ENCODE measurements around the gene ARL15.

GRCh38 chr5:53965459-53965858, 344.9 kb downstream of the ARL15 start:
- TF ChIP-seq CTCF (IDR thresholded peaks at IDR 0.05): no peak
- TF ChIP-seq EP300 (IDR thresholded peaks at IDR 0.05): no peak
- TF ChIP-seq POLR2A (IDR thresholded peaks at IDR 0.05): no peak
